HL-60/S4 treated with retinoic acid at 250 ng/mL for 4 days and 3 days (cell line): ENCODE measurements around the gene HSP90AB1.

Experiments
- in situ Hi-C: fragments of 300-500 bp; cut with MboI; formaldehyde crosslinking; loops from 2 replicates; pipeline ENCODE4 v1.7.0; 2022; ENCODE audit warnings: low sequenced_read_pairs

HSP90AB1 gene

DNA sequence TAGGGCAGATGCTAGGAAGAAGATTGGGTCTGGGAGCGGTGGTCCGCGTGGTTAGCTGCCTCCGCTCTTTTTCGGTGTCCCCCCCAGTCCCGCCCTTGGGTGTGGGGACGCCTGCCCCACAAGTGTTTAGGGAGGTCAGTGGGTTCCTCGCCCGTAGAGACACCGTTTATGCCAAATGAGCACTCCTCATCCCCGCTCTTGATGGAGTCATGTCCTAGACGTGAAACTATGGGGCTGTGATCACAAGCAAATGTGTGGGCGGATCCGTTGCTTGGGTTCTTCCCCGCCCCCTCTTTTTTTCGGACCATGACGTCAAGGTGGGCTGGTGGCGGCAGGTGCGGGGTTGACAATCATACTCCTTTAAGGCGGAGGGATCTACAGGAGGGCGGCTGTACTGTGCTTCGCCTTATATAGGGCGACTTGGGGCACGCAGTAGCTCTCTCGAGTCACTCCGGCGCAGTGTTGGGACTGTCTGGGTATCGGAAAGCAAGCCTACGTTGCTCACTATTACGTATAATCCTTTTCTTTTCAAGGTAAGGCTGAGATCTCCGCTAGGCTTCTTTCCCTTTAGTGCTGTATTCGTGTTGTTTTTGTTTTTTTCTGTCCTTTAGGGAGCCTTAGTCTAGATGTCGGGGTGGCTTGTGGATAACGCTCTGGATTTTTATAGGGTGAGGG, at the start of gene HSP90AB1:
HSP90AB1 (plus strand) TSS at position 439 of the 675 bp plus-strand sequence. CDS start 1,529 bp downstream, outside the sequence.
- in situ Hi-C loops = no loop called here

DNA sequence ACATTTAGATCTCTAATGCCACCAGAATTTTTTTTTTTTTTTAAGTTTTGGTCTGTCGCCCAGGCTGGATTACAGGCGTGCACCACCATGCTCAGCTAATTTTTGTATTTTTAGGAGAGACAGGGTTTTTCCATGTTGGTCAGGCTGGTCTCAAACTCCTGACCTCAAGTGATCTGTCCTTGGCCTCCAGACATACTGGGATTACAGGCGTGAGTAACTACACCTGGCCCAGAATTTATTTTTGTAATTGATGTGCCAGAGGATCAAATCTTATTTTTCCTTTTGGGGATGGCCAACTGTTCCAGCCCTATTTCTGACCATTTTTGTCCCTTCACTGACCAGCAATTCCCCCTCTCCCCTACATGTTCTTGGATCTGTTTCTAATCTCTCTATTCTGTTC, 48.2 kb upstream of the HSP90AB1 start:
- in situ Hi-C loops = no loop called here

- in situ Hi-C loops = no loop called here
Measured at GRCh38 chr6:44199883-44200282, 47.0 kb upstream of the HSP90AB1 start.

DNA sequence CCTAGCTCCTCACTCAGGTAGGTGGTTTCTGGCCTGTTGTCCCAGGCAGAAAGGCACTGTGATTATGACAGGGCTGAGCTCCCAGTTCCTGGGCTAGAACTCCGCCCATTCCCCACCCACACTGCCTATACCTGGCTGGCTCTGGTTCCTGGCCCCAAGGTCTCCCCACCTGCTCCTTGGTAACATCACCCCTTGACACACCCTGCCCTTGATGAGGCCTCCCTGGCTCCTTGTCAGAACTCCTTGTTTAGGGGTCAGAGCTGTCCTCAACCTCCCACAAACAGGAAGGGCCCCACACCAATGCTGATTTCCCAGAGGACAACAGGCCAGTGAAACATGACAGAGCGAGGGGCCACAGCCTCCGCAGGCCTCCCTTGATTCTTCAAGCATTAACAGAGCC, 45.7 kb upstream of the HSP90AB1 start:
- in situ Hi-C loops = no loop called here

DNA sequence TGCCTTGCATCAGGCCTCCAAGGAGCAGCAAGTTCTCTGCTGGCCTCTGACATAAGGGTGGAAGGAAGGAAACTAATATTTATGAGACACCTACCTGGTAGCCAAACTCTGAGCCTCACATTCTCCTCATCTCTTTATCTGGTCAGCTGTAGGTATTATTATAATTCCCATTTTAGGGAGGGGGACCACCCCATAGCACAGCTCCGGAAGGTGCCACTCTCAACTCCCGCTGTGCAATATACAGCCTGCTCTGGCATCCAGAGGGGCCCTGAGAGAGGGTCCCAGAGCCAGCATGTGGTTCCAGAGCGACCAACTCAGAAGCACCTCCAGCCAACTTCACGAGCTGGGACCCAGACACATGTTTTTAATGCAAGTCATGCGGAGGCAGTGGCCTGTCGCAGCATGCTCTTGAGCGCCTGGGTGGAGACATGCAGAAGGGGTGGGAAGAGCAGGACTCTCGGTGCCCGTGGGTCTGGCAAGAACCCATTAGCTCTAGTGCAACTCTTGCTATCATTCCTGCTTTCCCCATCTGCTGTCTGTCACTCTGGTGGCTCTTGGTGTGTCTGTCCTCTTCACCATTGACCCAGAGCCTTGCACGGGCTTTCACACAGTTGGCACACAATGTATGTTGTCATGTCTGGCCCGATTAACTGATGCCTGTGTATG, 45.1 kb upstream of the HSP90AB1 start:
- in situ Hi-C loops = no loop called here

GRCh38 chr6:44202332-44202971, 44.4 kb upstream of the HSP90AB1 start:
- in situ Hi-C loops = no loop called here

GRCh38 chr6:44202972-44203750, 43.7 kb upstream of the HSP90AB1 start:
- in situ Hi-C loops = no loop called here

GRCh38 chr6:44203955-44204354, 42.9 kb upstream of the HSP90AB1 start:
- in situ Hi-C loops = no loop called here

GRCh38 chr6:44207966-44208365, 38.9 kb upstream of the HSP90AB1 start:
- in situ Hi-C loops = no loop called here

DNA sequence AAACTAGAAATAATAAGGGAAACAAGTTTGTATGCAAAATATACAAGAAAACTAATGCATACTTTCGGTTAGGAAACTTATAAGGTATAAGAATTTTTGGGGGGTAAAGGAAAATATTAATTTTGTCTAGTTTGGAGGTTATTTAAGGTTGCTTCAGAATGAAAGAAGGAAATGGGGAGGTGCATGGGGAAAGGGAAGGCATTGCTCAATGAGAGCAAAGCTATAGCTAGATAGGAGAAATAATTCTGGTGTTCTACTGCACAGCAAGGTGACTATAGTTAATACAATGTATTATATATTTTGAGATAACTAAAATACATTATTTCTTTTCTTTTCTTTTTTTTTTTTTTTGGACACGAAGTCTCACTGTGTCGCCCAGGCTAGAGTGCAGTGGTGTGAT, 35.6 kb upstream of the HSP90AB1 start:
- in situ Hi-C loops = no loop called here

DNA sequence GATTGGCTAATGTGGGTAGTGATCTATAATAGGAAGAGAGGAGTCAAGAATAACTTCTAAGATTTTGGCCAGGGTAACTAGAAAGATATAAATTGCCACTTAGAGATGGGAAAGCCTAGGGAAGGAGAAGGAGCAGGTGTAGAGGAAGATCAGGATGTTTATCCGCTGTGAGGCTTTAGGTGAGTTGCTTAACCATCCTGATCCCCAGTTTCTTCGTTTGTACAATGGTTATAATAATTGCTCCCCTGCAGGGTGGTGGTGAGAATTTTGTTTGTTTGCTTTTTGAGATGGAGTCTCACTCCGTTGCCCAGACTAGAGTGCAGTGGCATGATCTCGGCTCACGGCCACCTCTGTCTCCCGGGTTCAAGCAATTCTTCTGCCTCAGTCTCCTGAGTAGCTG, 32.6 kb upstream of the HSP90AB1 start:
- in situ Hi-C loops = no loop called here

- in situ Hi-C loops = no loop called here
Measured at GRCh38 chr6:44216677-44217331, 30.1 kb upstream of the HSP90AB1 start, which contains the start of gene MYMX. MYMX (plus strand) TSS chr6:44216926; CDS start chr6:44217472, 546 bp downstream.

DNA sequence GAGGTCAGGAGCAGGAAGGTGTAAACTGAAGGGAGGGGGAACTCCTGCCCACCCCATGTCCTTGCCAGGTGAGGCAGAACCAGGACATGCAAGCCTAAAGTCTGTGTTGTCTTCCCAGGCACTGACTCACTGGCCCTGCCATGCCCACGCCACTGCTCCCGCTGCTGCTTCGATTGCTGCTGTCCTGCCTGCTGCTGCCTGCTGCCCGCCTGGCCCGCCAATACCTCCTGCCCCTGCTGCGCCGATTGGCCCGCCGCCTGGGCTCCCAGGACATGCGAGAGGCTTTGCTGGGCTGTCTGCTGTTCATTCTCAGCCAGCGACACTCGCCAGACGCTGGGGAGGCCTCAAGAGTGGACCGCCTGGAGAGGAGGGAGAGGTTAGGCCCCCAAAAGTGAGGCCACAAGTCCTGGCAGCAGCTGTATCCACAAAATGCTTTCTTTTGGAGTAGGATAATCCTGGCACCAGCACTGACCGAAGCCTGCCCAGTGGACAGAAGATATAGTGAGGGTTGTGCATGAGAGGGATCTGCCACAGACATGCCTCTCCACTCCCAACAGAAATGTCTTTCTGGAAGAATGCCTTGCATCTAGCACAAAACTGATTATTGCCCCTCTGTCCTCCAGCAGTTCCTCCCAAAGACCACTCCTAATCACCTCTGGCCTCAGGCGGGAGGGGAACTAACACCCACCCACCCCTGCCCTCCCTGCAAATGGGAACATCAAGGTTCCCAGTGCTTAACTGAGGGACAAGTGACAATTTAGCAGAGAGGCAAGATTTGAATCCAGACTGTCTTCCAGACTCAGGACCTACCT, 29.4 kb upstream of the HSP90AB1 start:
- in situ Hi-C loops = no loop called here

- in situ Hi-C loops = no loop called here
Measured at GRCh38 chr6:44219053-44219814, 27.7 kb upstream of the HSP90AB1 start.

GRCh38 chr6:44219815-44220784, 26.8 kb upstream of the HSP90AB1 start:
- in situ Hi-C loops = no loop called here

DNA sequence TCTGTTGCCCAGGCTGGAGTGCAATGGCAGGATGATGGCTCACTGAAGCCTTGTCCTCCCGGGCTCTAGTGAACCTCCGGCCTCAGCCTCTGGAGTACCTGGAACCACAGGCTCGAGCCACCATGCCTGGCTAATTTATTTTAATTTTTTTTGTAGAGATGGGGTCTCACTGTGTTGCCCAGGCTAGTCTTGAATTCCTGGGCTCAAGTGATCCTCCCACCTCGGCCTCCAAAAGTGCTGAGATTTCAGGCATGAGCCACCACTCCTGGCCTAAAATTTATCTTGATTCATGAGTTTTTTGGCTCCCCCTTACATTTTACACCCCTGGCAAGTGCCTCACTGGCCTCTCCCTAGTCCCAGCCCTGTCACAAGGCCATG, 26.0 kb upstream of the HSP90AB1 start:
- in situ Hi-C loops = no loop called here

GRCh38 chr6:44221291-44221960, 25.5 kb upstream of the HSP90AB1 start:
- in situ Hi-C loops = no loop called here

- in situ Hi-C loops = no loop called here
Measured at GRCh38 chr6:44221961-44222335, 25.0 kb upstream of the HSP90AB1 start.
